Cardiac fibroblast (primary cell): ENCODE data around the gene PUS1.

Experiments used
- DNase-seq, 2 donors: peaks; one replicate each; pipeline versions ENCODE4 v3.0.0 to v3.0.0-alpha.2; 2010; ENCODE audit warnings: low read depth in 2 of 2
- H3K4me3 ChIP-seq, 2 donors: replicated peaks in 1 of 2; 1 replicate in 1 of 2; 2 replicates in 1 of 2; pipeline ENCODE4 v1.5.1; 2011; ENCODE audit warnings: low read depth in 2 of 2, low read length in 2 of 2, mild to moderate bottlenecking in 2 of 2, moderate library complexity in 1 of 2
- CTCF ChIP-seq: IDR thresholded peaks from one replicate; pipeline ENCODE4 v1.5.1; 2011; ENCODE audit warnings: low read depth, mild to moderate bottlenecking, low read length, inconsistent platforms

Gene PUS1

GRCh38 chr12:131994589-131994988 lies 65.5 kb downstream of the PUS1 start:
- no peak overlapping the region for H3K4me3 ChIP-seq
- TF ChIP-seq CTCF: no peak
- DNase-seq: no peak
